OCI-LY7 (cell line): ENCODE data around the gene KDELR1. TPM values are rescaled to one million over a fixed set of nuclear protein-coding genes. Genes with fewer than 3 reads are reported as not detected.

Experiments used
- BruUV-seq: library from RNA; stranded (reverse); fragments of 400-500 nt; replicated peaks from 2 replicates; lab custom pipeline; 2021; lab: Mats Ljungman, UMichigan
- CTCF ChIA-PET: fragments of 300-600 bp; sonication (Branson Sonifier 250); formaldehyde crosslinking; loops from one replicate; lab custom pipeline; 2022; ENCODE audit warnings: antibody characterized with exemption; ENCODE audit not compliant: unreplicated experiment; lab: Charles Lee
- POLR2A ChIA-PET: fragments of 300-600 bp; sonication (Branson Sonifier 250); formaldehyde crosslinking; loops from one replicate; lab custom pipeline; 2022; ENCODE audit warnings: antibody characterized with exemption; lab: Charles Lee
- DNase-seq: peaks from one replicate; pipeline ENCODE4 v3.0.0-alpha.2; 2015; ENCODE audit warnings: low spot score
- H2AFZ ChIP-seq: fragments of 200-600 bp; sonication (generic), shearing (Covaris generic); 2 replicates; pipeline ENCODE4 v1.6.1; 2014; ENCODE audit warnings: mild to moderate bottlenecking, antibody characterized with exemption, low read length, moderate library complexity
- H3K27ac ChIP-seq: fragments of 200-600 bp; sonication (generic); 2 replicates; pipeline ENCODE4 v1.5.1; 2014; ENCODE audit warnings: mixed run types, low read depth, mild to moderate bottlenecking, moderate library complexity, low read length, inconsistent platforms; ENCODE audit not compliant: poor library complexity, severe bottlenecking
- H3K36me3 ChIP-seq: fragments of 200-600 bp; sonication (generic); 2 replicates; pipeline ENCODE4 v1.6.1; 2014; ENCODE audit warnings: mild to moderate bottlenecking, antibody characterized with exemption, low read length, moderate library complexity, mixed read lengths; ENCODE audit not compliant: insufficient read depth
- H3K4me1 ChIP-seq: fragments of 200-600 bp; sonication (generic); 2 replicates; pipeline ENCODE4 v1.5.1; 2014; ENCODE audit warnings: mild to moderate bottlenecking, low read length; ENCODE audit not compliant: insufficient read depth, poor library complexity, severe bottlenecking
- H3K4me2 ChIP-seq: fragments of 200-600 bp; sonication (generic); 2 replicates; pipeline ENCODE4 v1.6.1; 2014; ENCODE audit warnings: mild to moderate bottlenecking, low read length
- H3K4me3 ChIP-seq: fragments of 200-600 bp; sonication (generic); 2 replicates; pipeline ENCODE4 v1.5.1; 2014; ENCODE audit warnings: mild to moderate bottlenecking, low read depth, low read length; ENCODE audit not compliant: poor library complexity, severe bottlenecking
- H3K79me2 ChIP-seq: fragments of 200-600 bp; sonication (generic); 2 replicates; pipeline ENCODE4 v1.6.1; 2016; ENCODE audit warnings: low read depth, mild to moderate bottlenecking, low read length, moderate library complexity, mixed read lengths; ENCODE audit not compliant: insufficient read depth
- H3K9me2 ChIP-seq: fragments of 200-600 bp; sonication (generic); 2 replicates; pipeline ENCODE4 v1.6.1; 2016; ENCODE audit warnings: mild to moderate bottlenecking, low read length, mixed read lengths; ENCODE audit not compliant: insufficient read depth
- H3K9me3 ChIP-seq: fragments of 200-600 bp; sonication (generic); 2 replicates; pipeline ENCODE4 v1.6.1; 2014; ENCODE audit warnings: mild to moderate bottlenecking, mixed run types, low read length, mixed read lengths
- H4K20me1 ChIP-seq: fragments of 200-600 bp; sonication (generic); 2 replicates; pipeline ENCODE4 v1.6.1; 2014; ENCODE audit warnings: mild to moderate bottlenecking, antibody characterized with exemption, low read length, moderate library complexity, mixed read lengths; ENCODE audit not compliant: insufficient read depth
- EZH2phosphoT487 ChIP-seq: fragments of 200-600 bp; sonication (generic); IDR thresholded peaks from 2 replicates; pipeline ENCODE4 v1.6.1; 2018; ENCODE audit warnings: low read depth, borderline replicate concordance, mild to moderate bottlenecking, mixed run types, antibody characterized with exemption, low read length, moderate library complexity, mixed read lengths
- intact Hi-C: fragments of 100-400 bp; cut with micrococcal nuclease; formaldehyde crosslinking; loops from one replicate; pipeline ENCODE4 v1.10.0; 2022; ENCODE audit not compliant: unreplicated experiment
- total RNA-seq, 2 experiments: library from RNA; depleted of rRNA in 1 of 2; stranded (reverse); fragments of >200 nt in 1 of 2; shearing (Covaris generic) in 1 of 2; gene quantifications; 2 replicates each; pipeline ENCODE4 v1.2.3, GENCODE V29; 2014 to 2022
- TF ChIP-seq, protein P1 (sequence below): fragments of 200-600 bp; sonication (generic); conservative IDR thresholded peaks from 2 replicates; pipeline ENCODE4 v1.5.1; 2014; ENCODE audit warnings: mild to moderate bottlenecking, antibody characterized with exemption, low read length, moderate library complexity, mixed read lengths

Gene KDELR1
- total RNA-seq, 2 experiments from 2014 or later, result 38.8 to 63.8 TPM

DNA sequence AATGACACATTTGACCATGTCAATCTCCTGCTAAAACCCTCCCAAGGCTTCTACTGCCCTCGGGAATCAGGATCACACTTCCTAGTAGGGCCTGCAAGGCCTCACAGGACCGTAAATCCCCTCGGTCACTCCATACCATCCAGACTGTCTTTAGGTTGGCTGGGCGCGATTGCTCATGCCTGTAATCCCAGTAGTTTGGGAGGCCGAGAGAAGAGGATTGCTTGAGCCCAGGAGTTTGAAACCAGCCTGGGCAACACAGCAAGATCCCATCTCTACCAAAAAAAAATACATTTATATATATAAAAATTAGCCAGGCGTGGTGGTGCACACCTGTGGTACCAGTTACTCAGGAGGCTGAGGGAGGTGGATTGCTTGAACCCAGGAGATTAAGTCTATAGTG lies 42.6 kb downstream of the KDELR1 start:
- no peaks in the 10 kb centered on the region; the same call in 1 of the 2 replicates for H3K36me3 ChIP-seq
- no peak overlapping the region for H3K4me2 ChIP-seq
- H3K4me3 ChIP-seq, result no peak overlapping the region
- no peak overlapping the region for H3K27ac ChIP-seq
- ChIA-PET POLR2A (no interaction called here), CTCF (no interaction called here)
- no peaks in the 10 kb centered on the region for H4K20me1 ChIP-seq
- DNase-seq, result no peak
- H3K9me3 ChIP-seq, result no peaks in the 10 kb centered on the region
- H2AFZ ChIP-seq, result no peak overlapping the region
- H3K79me2 ChIP-seq, result no peaks in the 10 kb centered on the region
- BruUV-seq, result no TSS peak
- H3K4me1 ChIP-seq, result no peaks in the 10 kb centered on the region
- H3K9me2 ChIP-seq, result no peaks in the 10 kb centered on the region
- no peak for TF ChIP-seq EZH2phosphoT487
- TF ChIP-seq, protein P1, sequence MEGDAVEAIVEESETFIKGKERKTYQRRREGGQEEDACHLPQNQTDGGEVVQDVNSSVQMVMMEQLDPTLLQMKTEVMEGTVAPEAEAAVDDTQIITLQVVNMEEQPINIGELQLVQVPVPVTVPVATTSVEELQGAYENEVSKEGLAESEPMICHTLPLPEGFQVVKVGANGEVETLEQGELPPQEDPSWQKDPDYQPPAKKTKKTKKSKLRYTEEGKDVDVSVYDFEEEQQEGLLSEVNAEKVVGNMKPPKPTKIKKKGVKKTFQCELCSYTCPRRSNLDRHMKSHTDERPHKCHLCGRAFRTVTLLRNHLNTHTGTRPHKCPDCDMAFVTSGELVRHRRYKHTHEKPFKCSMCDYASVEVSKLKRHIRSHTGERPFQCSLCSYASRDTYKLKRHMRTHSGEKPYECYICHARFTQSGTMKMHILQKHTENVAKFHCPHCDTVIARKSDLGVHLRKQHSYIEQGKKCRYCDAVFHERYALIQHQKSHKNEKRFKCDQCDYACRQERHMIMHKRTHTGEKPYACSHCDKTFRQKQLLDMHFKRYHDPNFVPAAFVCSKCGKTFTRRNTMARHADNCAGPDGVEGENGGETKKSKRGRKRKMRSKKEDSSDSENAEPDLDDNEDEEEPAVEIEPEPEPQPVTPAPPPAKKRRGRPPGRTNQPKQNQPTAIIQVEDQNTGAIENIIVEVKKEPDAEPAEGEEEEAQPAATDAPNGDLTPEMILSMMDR, result no peak
- intact Hi-C loops, result no loop called here

- ChIA-PET CTCF (no interaction called here), POLR2A (interaction anchor here (0.7 kb wide), 1 partner anchor 15 kb away, joined by 3 read pairs; no protein-coding TSS in a partner anchor)
- H3K27ac ChIP-seq, result no peak overlapping the region
- H4K20me1 ChIP-seq, result no peaks in the 10 kb centered on the region
- TF ChIP-seq, protein P1, result no peak
- TF ChIP-seq EZH2phosphoT487, result no peak
- no peaks in the 10 kb centered on the region; the same call in 1 of the 2 replicates for H3K36me3 ChIP-seq
- BruUV-seq, result no TSS peak
- no peak overlapping the region for H3K4me2 ChIP-seq
- no peaks in the 10 kb centered on the region for H3K4me1 ChIP-seq
- intact Hi-C loops, result no loop called here
- H2AFZ ChIP-seq, result no peak overlapping the region
- no peak for DNase-seq
- no peaks in the 10 kb centered on the region for H3K9me3 ChIP-seq
- H3K4me3 ChIP-seq, result no peak overlapping the region
- H3K79me2 ChIP-seq, result no peaks in the 10 kb centered on the region
- H3K9me2 ChIP-seq, result no peaks in the 10 kb centered on the region
Measured at GRCh38 chr19:48348045-48348444, 43.3 kb downstream of the KDELR1 start.

DNA sequence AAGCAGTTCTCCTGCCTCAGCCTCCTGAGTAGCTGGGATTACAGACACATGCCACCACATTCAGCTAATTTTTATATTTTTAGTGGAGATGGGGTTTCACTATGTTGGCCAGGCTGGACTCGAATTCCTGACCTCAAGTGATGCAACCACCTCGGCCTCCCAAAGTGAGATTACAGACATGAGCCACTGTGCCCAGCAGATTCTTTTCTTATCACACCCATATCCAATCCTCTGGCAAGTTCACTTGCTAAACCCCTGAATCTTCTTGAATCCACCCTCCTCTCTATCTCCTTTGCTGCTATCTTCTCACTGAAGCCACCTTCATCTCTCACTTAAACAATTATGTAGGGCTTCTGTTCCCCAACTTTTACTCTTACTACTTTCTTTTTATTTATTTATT lies 45.2 kb downstream of the KDELR1 start:
- H2AFZ ChIP-seq, result no peak overlapping the region
- TF ChIP-seq EZH2phosphoT487, result no peak
- TF ChIP-seq, protein P1, result no peak
- H3K27ac ChIP-seq, result no peak overlapping the region
- CTCF ChIA-PET, result interaction anchor here (1.0 kb wide), 1 partner anchor 13 kb away, joined by 3 read pairs; no protein-coding TSS in a partner anchor
- no peak overlapping the region for H3K4me2 ChIP-seq
- no peaks in the 10 kb centered on the region; the same call in 1 of the 2 replicates for H3K36me3 ChIP-seq
- intact Hi-C loops, result no loop called here
- no peaks in the 10 kb centered on the region for H3K9me3 ChIP-seq
- POLR2A ChIA-PET, result interaction anchor here (0.6 kb wide), 1 partner anchor 10 kb away, joined by 4 read pairs; no protein-coding TSS in a partner anchor
- no TSS peak for BruUV-seq
- no peak overlapping the region for H3K4me3 ChIP-seq
- no peaks in the 10 kb centered on the region for H3K9me2 ChIP-seq
- H3K79me2 ChIP-seq, result no peaks in the 10 kb centered on the region
- no peak for DNase-seq
- no peaks in the 10 kb centered on the region for H3K4me1 ChIP-seq
- no peaks in the 10 kb centered on the region for H4K20me1 ChIP-seq
